Loucy (cell line): ENCODE measurements around the gene KDM4C.

Source experiments
- H2AFZ ChIP-seq: fragments of 200-600 bp; sonication (generic); 2 replicates; pipeline ENCODE4 v1.6.0; 2016; ENCODE audit warnings: antibody characterized with exemption, mild to moderate bottlenecking, low read length, moderate library complexity
- H3F3A ChIP-seq: fragments of 200-600 bp; 2 replicates; pipeline ENCODE4 v1.6.0; 2016; ENCODE audit warnings: antibody characterized with exemption, low read depth, mild to moderate bottlenecking
- H3K27me3 ChIP-seq: fragments of 200-600 bp; sonication (generic); 2 replicates; pipeline ENCODE4 v1.6.1; 2014; ENCODE audit warnings: low read length, mild to moderate bottlenecking; ENCODE audit not compliant: insufficient read depth, poor library complexity, severe bottlenecking
- H3K36me3 ChIP-seq: fragments of 200-600 bp; sonication (generic); 2 replicates; pipeline ENCODE4 v1.6.1; 2016; ENCODE audit warnings: low read length; ENCODE audit not compliant: insufficient read depth
- H3K4me1 ChIP-seq: fragments of 200-600 bp; sonication (generic); 2 replicates; pipeline ENCODE4 v1.5.1; 2014; ENCODE audit warnings: low read length, mild to moderate bottlenecking; ENCODE audit not compliant: insufficient read depth, poor library complexity, severe bottlenecking
- H3K4me2 ChIP-seq: fragments of 200-600 bp; sonication (generic); 2 replicates; pipeline ENCODE4 v1.6.0; 2014; ENCODE audit warnings: antibody characterized with exemption, low read length, low read depth, mild to moderate bottlenecking; ENCODE audit not compliant: poor library complexity, severe bottlenecking
- H3K4me3 ChIP-seq: fragments of 200-600 bp; sonication (generic); 2 replicates; pipeline ENCODE4 v1.5.1; 2014; ENCODE audit warnings: low read length, mild to moderate bottlenecking, mixed read lengths; ENCODE audit not compliant: poor library complexity, severe bottlenecking
- H3K79me2 ChIP-seq: fragments of 200-600 bp; sonication (generic); 2 replicates; pipeline ENCODE4 v1.6.1; 2014; ENCODE audit warnings: low read length; ENCODE audit not compliant: insufficient read depth
- H3K9ac ChIP-seq: fragments of 200-600 bp; sonication (generic); 2 replicates; pipeline ENCODE4 v1.6.0; 2014; ENCODE audit warnings: mild to moderate bottlenecking, low read depth, low read length, moderate library complexity; ENCODE audit not compliant: poor library complexity, severe bottlenecking
- H3K9me2 ChIP-seq: fragments of 200-600 bp; sonication (generic); replicated peaks from 2 replicates; pipeline ENCODE4 v1.6.1; 2016; ENCODE audit warnings: low read depth, low read length, mixed read lengths
- H3K9me3 ChIP-seq: fragments of 200-600 bp; sonication (generic); 2 replicates; pipeline ENCODE4 v1.6.1; 2014; ENCODE audit warnings: mild to moderate bottlenecking, antibody characterized with exemption, low read length, low read depth; ENCODE audit not compliant: insufficient read depth
- H4K20me1 ChIP-seq: fragments of 200-600 bp; sonication (generic); 2 replicates; pipeline ENCODE4 v1.6.0; 2014; ENCODE audit warnings: antibody characterized with exemption, low read length, mild to moderate bottlenecking; ENCODE audit not compliant: insufficient read depth, poor library complexity, severe bottlenecking
- CTCF ChIP-seq: fragments of 200-600 bp; sonication (generic); conservative IDR thresholded peaks from 2 replicates; pipeline ENCODE4 v1.5.1; 2014; ENCODE audit warnings: mild to moderate bottlenecking, antibody characterized with exemption, low read length
- EZH2phosphoT487 ChIP-seq: fragments of 200-600 bp; IDR thresholded peaks from 2 replicates; pipeline ENCODE4 v1.6.1; 2018; ENCODE audit warnings: antibody characterized with exemption, mild to moderate bottlenecking, moderate library complexity, borderline replicate concordance

Gene KDM4C

GRCh38 chr9:7097040-7097715 lies 339.4 kb downstream of the KDM4C start:
- no peaks in the 10 kb centered on the region for H3K36me3 ChIP-seq
- H3K9me3 ChIP-seq = no peaks in the 10 kb centered on the region
- TF ChIP-seq EZH2phosphoT487 = no peak
- no peak for TF ChIP-seq CTCF
- no peak overlapping the region for H3K4me2 ChIP-seq
- no peak overlapping the region for H3K4me3 ChIP-seq
- no peaks in the 10 kb centered on the region for H3K9me2 ChIP-seq
- no peak overlapping the region for H2AFZ ChIP-seq
- no peaks in the 10 kb centered on the region for H3K27me3 ChIP-seq
- H3K4me1 ChIP-seq = peaks cover 12% of the 10 kb centered on the region
- no peaks in the 10 kb centered on the region for H3K79me2 ChIP-seq
- no peaks in the 10 kb centered on the region for H3F3A ChIP-seq
- no peaks in the 10 kb centered on the region for H4K20me1 ChIP-seq
- no peak overlapping the region for H3K9ac ChIP-seq

- H3K9me2 ChIP-seq = no peaks in the 10 kb centered on the region
Measured at GRCh38 chr9:7097785-7098752, 340.3 kb downstream of the KDM4C start.

GRCh38 chr9:7103367-7103766 lies 345.6 kb downstream of the KDM4C start:
- Histone ChIP-seq H3K36me3 (peaks cover 26% of the 10 kb centered on the region; the same call in 1 of the 2 replicates), H3K27me3 (no peaks in the 10 kb centered on the region)
- TF ChIP-seq CTCF = no peak
- TF ChIP-seq EZH2phosphoT487 = no peak

More at GRCh38 chr9:7097785-7098752, 340.3 kb downstream of the KDM4C start:
- Histone ChIP-seq H3K36me3 (no peaks in the 10 kb centered on the region), H3K4me1 (peaks cover 12% of the 10 kb centered on the region), H3K4me3 (no peak overlapping the region), H3K9ac (no peak overlapping the region), H3K27me3 (no peaks in the 10 kb centered on the region), H4K20me1 (no peaks in the 10 kb centered on the region), H3K9me3 (no peaks in the 10 kb centered on the region), H3K79me2 (no peaks in the 10 kb centered on the region), H3K4me2 (no peak overlapping the region), H2AFZ (no peak overlapping the region), H3F3A (no peaks in the 10 kb centered on the region)
- TF ChIP-seq EZH2phosphoT487 (no peak), CTCF (no peak)

More at GRCh38 chr9:7103367-7103766, 345.6 kb downstream of the KDM4C start:
- no peak overlapping the region for H2AFZ ChIP-seq
- no peak overlapping the region for H3K4me2 ChIP-seq
- H3K4me3 ChIP-seq = no peak overlapping the region
- no peaks in the 10 kb centered on the region for H4K20me1 ChIP-seq
- H3K79me2 ChIP-seq = no peaks in the 10 kb centered on the region
- H3K9me2 ChIP-seq = no peaks in the 10 kb centered on the region
- no peaks in the 10 kb centered on the region for H3F3A ChIP-seq
- no peaks in the 10 kb centered on the region for H3K4me1 ChIP-seq
- no peak overlapping the region for H3K9ac ChIP-seq
- H3K9me3 ChIP-seq = no peaks in the 10 kb centered on the region
